Glutamatergic neuron (in vitro differentiated cells): ENCODE data around the gene CAPN8. TPM values are rescaled to one million over a fixed set of nuclear protein-coding genes. Genes with fewer than 3 reads are reported as not detected.

Experiments
- DNase-seq: peaks from one replicate; pipeline ENCODE4 v3.0.0; 2022
- H3K27ac Mint-ChIP-seq: one replicate; pipeline ENCODE4 v1.8.0; 2020; ENCODE audit warnings: mild to moderate bottlenecking, mixed read lengths, inconsistent platforms; ENCODE audit not compliant: unreplicated experiment
- H3K27me3 Mint-ChIP-seq: one replicate; pipeline ENCODE4 v1.8.0; 2020; ENCODE audit warnings: mild to moderate bottlenecking, moderate library complexity, mixed read lengths, inconsistent platforms; ENCODE audit not compliant: unreplicated experiment
- H3K36me3 Mint-ChIP-seq: one replicate; pipeline ENCODE4 v1.8.0; 2020; ENCODE audit warnings: mild to moderate bottlenecking, mixed read lengths, inconsistent platforms; ENCODE audit not compliant: unreplicated experiment
- H3K4me1 Mint-ChIP-seq: one replicate; pipeline ENCODE4 v1.8.0; 2020; ENCODE audit warnings: mild to moderate bottlenecking, low read depth, mixed read lengths, inconsistent platforms; ENCODE audit not compliant: unreplicated experiment
- H3K4me3 Mint-ChIP-seq: one replicate; pipeline ENCODE4 v1.8.0; 2020; ENCODE audit warnings: mild to moderate bottlenecking, mixed read lengths, inconsistent platforms; ENCODE audit not compliant: unreplicated experiment
- H3K9me3 Mint-ChIP-seq: one replicate; pipeline ENCODE4 v1.8.0; 2020; ENCODE audit warnings: mild to moderate bottlenecking, moderate library complexity, mixed read lengths, inconsistent platforms; ENCODE audit not compliant: unreplicated experiment
- total RNA-seq: library from RNA; stranded (reverse); fragmentation: NEBNext Ultra II Directional; extraction: Animal tissue kit (Norgen Biotek cat#: 25700); gene quantifications from one replicate; pipeline ENCODE4 v1.2.1, GENCODE V29; 2021; ENCODE audit not compliant: unreplicated experiment
- TF ChIP-seq, protein P1 (sequence below): fragments of 200-600 bp; sonication (generic); IDR thresholded peaks from one replicate; pipeline ENCODE4 v1.5.0; 2021; ENCODE audit not compliant: partially characterized antibody, unreplicated experiment

Gene CAPN8
- total RNA-seq, 1 donor from 2014 or later: not detected

DNA sequence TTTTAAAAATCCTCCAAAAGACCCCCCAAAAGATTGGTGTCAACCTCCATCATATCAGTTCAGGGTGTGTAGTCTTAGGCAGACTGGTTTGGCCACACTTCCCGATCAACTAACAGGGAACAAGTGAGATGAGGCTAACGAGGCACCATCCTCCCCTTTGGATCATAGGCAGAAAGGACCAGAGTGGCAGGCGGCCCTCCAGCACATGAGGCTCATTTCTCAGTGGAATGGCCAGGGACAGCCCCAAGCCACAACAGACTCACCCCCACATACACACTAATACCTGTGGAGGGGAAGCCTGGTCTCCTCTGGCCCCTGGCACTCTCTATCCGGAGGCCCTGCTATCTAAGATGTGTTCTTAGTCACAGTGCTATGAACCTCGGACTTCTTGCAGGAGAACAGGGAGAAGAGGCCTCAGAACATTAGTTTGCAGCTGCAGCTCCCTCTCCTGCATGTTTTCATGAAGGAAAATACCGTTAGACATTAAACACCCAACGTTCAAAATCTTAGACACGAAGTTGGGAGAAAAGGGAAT, 29.6 kb upstream of the CAPN8 start:
- Mint-ChIP-seq H3K36me3 (no peaks in the 10 kb centered on the region), H3K27me3 (peaks cover 2% of the 10 kb centered on the region), H3K4me3 (no peak overlapping the region), H3K4me1 (no peaks in the 10 kb centered on the region), H3K9me3 (peaks cover 3% of the 10 kb centered on the region), H3K27ac (no peak overlapping the region)
- no peak for DNase-seq
- TF ChIP-seq, protein P1, sequence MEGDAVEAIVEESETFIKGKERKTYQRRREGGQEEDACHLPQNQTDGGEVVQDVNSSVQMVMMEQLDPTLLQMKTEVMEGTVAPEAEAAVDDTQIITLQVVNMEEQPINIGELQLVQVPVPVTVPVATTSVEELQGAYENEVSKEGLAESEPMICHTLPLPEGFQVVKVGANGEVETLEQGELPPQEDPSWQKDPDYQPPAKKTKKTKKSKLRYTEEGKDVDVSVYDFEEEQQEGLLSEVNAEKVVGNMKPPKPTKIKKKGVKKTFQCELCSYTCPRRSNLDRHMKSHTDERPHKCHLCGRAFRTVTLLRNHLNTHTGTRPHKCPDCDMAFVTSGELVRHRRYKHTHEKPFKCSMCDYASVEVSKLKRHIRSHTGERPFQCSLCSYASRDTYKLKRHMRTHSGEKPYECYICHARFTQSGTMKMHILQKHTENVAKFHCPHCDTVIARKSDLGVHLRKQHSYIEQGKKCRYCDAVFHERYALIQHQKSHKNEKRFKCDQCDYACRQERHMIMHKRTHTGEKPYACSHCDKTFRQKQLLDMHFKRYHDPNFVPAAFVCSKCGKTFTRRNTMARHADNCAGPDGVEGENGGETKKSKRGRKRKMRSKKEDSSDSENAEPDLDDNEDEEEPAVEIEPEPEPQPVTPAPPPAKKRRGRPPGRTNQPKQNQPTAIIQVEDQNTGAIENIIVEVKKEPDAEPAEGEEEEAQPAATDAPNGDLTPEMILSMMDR: no peak

GRCh38 chr1:223691121-223691520, 25.6 kb upstream of the CAPN8 start:
- Mint-ChIP-seq H3K9me3 (no peaks in the 10 kb centered on the region), H3K27ac (no peak overlapping the region), H3K36me3 (no peaks in the 10 kb centered on the region), H3K27me3 (no peaks in the 10 kb centered on the region), H3K4me1 (no peaks in the 10 kb centered on the region), H3K4me3 (no peak overlapping the region)
- TF ChIP-seq, protein P1: no peak
- no peak for DNase-seq

- TF ChIP-seq, protein P1: peak; percentile 19
- no peaks in the 10 kb centered on the region for H3K9me3 Mint-ChIP-seq
- no peaks in the 10 kb centered on the region for H3K4me1 Mint-ChIP-seq
- peaks cover 1% of the 10 kb centered on the region for H3K27me3 Mint-ChIP-seq
- H3K36me3 Mint-ChIP-seq: no peaks in the 10 kb centered on the region
- H3K4me3 Mint-ChIP-seq: no peak overlapping the region
- no peak overlapping the region for H3K27ac Mint-ChIP-seq
- DNase-seq: no peak
Observed at GRCh38 chr1:223684488-223684792, 18.9 kb upstream of the CAPN8 start.

- no peaks in the 10 kb centered on the region for H3K4me1 Mint-ChIP-seq
- no peaks in the 10 kb centered on the region for H3K36me3 Mint-ChIP-seq
- no peak overlapping the region for H3K4me3 Mint-ChIP-seq
- DNase-seq: peak; percentile 75
- H3K27me3 Mint-ChIP-seq: peaks cover 1% of the 10 kb centered on the region
- H3K27ac Mint-ChIP-seq: no peak overlapping the region
- H3K9me3 Mint-ChIP-seq: no peaks in the 10 kb centered on the region
- TF ChIP-seq, protein P1: peak; percentile 80
Observed at GRCh38 chr1:223683586-223684487, 18.3 kb upstream of the CAPN8 start.

DNA sequence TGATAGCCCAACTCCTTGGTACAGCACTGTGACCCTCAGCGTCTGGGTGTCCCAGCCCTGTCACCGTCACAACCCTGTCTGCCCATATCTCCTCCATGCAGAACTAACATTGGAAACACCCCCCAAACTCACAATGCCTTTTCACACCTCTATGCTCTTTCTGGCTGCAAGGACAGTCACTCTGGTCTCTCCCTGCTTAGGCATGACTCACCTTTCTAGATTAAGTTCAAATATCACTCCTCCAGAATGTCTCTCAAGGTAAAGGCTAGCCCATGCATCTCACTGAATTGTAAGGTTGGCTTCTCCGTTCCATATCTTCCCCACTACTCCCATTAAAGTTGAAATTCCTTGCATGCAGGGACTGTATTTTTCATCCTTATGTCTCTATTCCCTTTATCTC, 17.0 kb upstream of the CAPN8 start:
- Mint-ChIP-seq H3K36me3 (no peaks in the 10 kb centered on the region), H3K27ac (no peak overlapping the region), H3K9me3 (no peaks in the 10 kb centered on the region)

More for the DNA sequence above, 17.0 kb upstream of the CAPN8 start:
- no peak for DNase-seq
- H3K4me3 Mint-ChIP-seq: no peak overlapping the region
- TF ChIP-seq, protein P1: no peak
- no peaks in the 10 kb centered on the region for H3K4me1 Mint-ChIP-seq
- H3K27me3 Mint-ChIP-seq: peaks cover 4% of the 10 kb centered on the region
